SH-SY5Y (cell line): ENCODE data around the gene CRYGA.

Experiments
- GATA2 ChIP-seq: IDR thresholded peaks from 2 replicates; pipeline ENCODE4 v1.6.1; 2011; ENCODE audit warnings: mild to moderate bottlenecking, low read depth, low read length
- GATA3 ChIP-seq: IDR thresholded peaks from 2 replicates; pipeline ENCODE4 v1.6.1; 2011; ENCODE audit warnings: low read depth, mild to moderate bottlenecking, low read length, moderate library complexity

Gene CRYGA

DNA sequence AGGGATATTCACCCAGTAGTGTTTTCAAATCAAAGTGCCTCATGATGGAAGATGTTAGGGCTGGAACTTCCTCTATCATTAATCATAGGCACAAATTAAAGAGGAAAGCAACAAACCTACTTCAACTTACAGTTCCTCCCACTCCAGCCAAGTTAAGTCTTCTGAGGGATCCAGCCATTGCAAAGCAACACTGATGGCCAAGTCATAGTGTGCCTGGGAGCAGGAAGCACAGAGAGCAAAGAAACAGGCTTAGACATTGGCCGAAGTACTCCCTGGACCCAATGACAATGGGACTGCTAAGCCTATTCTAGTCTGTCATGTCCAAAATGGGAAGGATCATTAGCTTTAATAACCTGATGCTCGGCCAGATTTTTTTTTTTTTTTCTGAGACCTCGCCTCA is 19.4 kb upstream of the CRYGA start:
- TF ChIP-seq GATA2 (no peak), GATA3 (no peak)

DNA sequence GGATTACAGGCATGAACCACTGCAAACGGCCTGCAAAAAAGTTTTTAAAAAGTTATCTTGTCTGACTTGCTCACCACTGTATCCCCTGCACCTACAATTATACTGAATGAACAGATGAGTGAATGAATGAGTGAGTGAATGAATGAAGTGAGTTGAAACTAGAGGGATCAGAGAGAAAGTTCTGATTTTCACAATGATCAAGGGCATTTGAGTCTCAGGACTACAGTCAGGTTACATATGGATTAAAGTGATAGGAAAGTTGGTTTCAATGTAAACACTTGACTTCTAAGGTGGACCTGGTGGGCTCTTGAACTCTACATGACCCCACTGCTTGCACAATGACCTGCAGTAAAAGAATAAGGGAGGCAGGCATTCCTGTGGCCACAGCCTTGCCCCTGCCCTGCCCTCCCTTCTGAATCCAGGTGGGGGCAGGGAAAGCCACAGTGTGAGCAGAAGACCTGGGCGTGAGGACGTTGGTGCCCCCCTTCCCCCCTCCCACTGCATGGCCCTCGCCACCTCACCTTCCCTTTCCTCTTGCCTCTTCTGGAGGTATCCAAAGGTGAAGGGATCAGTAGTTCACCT is 15.7 kb upstream of the CRYGA start:
- TF ChIP-seq GATA2 = no peak
- TF ChIP-seq GATA3 = no peak

DNA sequence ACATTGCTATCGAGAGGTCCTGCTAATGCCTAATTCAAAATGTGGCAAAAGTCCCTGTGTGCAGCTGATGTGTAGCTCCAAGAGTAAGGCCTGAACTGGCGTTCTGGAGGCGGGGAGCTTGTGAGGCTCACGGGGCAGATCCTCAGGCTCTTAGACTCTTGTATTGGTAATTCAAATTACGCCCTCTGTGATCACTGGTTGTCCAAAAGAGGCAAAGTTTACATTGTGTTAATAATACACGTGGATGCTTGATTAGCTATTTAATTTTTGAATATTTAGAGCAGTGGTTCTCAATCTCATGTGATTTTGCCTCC is 12.4 kb upstream of the CRYGA start:
- no peak for TF ChIP-seq GATA2

DNA sequence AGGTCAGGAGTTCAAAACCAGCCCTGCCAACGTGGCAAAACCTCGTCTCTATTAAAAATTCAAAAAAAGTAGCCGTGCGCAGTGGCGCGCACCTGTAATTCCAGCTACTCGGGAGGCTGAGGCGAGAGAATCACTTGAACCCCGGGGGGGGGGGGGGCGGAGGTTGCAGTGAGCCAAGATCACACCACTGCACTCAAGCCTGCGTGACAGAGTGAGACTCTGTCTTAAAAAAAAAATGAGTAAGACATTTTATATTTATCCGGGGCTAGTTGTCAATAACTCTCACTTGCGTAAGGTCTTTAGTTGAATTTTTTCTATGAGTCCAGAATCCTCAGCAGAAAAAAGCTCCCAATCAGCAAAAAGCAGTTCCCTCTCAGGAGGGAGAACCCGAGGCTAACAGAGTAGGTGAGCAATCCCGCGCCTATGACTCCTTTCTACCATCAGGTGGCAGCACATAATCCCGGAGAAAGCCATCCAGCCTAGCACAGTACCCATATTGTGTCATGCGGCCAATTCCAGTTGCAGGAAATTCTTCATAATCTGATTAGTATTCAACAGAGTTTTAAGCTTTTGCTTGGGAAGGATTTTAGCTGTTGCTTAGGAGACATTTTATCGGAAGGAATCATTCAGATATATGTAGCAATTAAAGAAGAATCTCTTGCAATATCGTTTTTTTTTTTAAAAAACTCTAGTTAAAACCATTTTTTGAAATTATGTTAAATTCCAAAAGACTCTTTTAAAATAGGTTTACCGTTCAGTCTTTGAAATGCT is 11.9 kb upstream of the CRYGA start:
- no peak for TF ChIP-seq GATA2
- TF ChIP-seq GATA3 = no peak

DNA sequence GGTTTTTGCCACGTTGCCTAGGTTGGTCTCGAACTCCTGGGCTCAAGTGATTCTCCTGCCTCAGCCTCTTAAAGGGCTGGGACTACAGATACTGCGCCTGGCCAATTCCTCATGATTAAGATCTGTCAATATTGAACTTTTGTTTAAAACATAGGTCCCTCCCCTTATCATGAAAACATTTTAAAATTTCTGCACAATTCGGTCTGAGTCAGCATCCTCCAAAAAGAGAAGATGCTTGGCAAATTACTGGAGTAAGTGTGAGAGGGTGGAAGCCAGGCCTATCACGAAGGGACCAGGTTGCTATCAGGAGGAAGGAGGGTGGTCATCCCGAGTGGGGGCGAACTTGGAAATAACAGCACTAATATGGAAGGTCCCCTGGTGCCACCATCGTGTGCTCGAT is 10.8 kb upstream of the CRYGA start:
- no peak for TF ChIP-seq GATA2
- no peak for TF ChIP-seq GATA3

DNA sequence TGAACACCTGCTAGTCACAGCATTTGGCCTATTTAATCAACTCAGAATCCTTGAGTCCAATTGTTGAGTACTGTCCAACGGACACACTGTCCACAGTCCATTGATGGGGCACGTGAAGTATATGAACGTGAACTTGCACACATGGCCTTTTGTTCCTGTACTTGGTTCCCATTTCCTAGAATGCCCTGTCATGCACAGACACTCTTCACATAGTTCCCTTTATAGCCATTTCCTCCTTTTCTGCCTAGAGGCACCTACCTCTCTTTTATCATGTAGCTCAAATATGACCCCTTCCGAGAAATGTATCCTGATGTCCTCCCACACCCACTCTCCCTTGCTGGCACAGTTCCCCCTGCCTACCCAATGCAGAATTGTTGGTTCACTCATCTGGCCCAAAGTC is 8.7 kb upstream of the CRYGA start:
- TF ChIP-seq GATA3 (no peak), GATA2 (no peak)

DNA sequence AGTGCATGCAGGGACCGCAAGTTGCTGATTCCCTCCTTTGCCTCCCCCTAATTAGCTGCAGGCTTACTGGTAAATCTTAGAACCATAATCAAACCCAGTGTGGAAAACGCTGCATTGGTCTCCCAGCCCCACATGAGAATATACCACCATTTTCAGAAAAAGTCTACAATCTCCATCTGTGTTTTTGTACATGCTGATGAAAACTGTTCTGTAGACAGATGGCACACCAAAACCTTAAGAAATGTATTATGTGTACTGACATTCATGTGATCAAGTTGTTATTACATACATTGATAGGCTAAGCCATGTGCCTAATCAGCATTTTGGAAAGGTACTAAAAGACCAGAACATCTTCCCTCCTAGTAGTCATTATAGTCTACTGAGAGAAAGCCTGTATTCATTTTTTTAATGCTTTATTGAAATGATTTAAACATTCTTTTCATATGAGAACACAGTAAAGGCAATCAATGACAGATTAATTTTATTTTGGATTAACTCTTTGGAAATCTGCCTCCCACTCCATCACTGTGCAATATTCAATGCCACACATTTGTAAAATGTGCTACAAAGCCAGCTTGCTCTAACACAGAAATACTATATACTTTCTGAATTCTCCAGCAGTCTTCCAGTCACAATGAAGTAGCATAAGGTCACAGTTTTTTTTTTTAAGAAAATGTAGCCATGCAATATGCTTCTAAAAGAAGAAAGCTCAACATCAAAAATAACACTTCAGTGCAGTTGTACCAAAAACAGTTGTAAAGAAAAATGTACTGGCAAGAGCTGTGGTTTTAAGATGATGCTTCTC is 1.8 kb upstream of the CRYGA start:
- TF ChIP-seq GATA2 (no peak), GATA3 (no peak)

DNA sequence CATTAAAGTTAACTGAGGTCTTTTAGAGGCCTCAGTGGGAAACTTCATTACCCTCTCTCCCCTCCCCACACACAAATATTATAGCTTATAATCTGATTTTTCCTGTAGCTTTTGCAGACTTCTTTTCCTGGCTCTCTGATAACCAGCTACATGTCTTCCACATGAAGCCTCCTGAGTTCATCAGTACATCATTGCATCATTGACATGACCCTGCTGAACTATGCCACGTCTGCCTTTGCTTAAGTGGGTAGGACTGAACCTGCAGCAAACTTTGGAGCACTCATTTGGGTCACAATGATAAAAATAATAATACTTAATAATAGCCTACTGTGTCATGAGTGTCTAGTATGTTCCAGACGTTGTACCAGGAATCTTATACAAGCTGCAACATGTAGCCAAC is 7.0 kb downstream of the CRYGA start:
- TF ChIP-seq GATA2 (no peak), GATA3 (no peak)

DNA sequence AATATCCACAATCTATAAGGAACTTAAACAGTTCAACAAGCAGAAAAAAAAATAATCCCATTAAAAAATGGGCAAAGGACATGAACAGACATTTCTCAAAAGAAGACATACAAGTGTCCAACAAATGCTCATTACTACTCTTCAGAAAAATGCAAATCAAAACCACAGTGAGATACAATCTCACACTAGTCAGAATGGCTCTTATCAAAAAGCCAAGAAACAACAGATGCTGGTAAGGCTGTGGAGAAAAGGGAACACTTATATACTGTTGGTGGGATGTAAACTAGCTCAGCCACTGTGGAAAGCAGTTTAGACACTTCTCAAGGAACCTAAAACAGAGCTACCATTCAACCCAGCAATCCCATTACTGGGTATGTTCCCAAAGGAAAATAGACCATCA is 10.2 kb downstream of the CRYGA start:
- TF ChIP-seq GATA3 (no peak), GATA2 (no peak)

DNA sequence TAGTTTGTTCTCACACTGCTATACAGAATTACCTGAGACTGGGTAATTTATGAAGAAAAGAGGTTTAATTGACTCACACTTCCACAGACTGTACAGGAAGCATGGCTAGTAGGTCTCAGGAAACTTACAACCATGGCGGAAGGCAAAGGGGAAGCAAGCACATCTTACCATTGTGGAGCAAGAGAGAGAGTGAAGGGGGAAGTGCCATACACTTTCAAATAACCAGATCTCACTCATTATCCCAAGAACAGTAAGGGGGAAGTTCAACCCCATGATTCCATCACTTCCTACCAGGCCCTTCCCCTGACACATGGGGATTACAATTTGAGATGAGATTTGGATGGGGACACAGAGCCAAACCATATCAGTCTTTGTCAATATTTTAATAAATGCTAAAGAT is 12.4 kb downstream of the CRYGA start:
- TF ChIP-seq GATA2 (no peak), GATA3 (no peak)

DNA sequence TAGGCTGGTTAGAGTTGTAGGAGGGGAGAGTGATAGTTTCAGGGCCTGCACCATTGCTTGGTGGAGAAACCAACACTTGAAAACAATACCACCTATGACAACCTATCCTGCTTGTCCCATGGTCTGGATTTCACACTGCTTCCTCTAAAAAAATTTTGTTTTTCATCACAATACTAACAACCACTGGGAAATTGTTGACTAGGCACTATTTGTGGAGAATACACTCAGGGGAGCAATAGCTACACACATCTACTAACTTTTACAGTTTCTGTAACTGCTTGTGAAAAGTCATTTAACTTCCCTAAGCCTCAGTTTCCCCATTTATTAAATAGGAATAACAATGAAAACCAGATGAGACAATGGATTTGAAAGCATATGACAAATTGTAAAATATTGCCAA is 13.3 kb downstream of the CRYGA start:
- TF ChIP-seq GATA2 = no peak
- TF ChIP-seq GATA3 = no peak

DNA sequence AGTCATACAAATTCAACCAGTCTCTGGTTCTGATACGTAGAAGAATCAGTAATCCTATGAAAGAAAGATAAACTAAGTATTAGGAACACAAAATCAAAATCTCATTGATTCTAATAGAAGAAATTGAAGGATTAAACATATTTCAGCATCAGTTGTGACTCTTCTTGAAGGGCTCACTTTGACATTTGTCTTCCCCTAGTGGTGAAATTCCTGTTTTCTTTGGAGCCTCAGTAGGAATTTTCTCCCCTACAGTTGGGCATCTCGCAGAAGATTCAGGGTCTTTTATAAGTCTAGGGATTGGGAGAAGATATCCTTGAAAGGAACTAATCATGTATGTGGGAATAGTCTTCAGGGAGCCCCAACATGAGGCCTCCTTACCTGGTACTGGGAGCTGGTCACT is 14.6 kb downstream of the CRYGA start:
- TF ChIP-seq GATA3 = no peak
- TF ChIP-seq GATA2 = no peak

DNA sequence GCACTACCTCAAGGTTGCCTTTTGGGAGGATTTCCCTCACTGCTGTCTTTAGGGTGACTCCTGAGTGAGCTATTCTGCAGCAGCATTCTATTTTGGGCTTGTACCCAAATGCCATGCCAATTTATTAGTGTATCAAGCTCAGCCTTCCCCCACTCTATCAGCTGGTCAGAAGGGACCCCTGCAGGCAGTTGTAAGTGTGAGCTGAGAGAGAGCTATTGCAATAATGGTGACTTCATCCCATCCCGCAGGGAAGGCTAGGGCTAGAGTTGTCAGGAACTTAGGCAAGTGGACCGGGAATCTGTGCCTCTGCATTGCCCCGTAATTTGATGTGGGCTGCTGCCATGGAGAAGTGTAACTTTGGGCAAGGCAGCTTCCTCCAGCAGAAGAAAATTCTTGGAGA is 15.6 kb downstream of the CRYGA start:
- TF ChIP-seq GATA2 (no peak), GATA3 (no peak)

DNA sequence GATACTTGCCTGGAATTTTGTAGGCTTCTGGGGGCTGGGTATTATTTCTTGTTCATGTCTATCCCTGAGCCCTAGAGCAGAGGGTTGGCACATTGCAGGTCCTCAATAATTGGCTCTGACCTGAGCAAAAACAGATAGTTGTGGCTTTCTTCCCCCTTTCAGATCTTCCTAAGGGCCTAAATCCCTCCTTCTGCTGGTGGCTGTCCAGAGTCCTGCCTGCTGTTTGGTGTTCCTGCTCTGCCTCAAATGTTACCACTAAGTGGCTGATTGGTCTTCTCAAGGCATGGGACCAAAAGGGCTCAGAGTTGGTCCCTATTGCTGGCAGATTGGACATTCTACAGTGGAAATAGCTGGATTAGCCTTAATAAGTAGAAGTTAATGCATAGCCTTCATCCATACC is 16.4 kb downstream of the CRYGA start:
- no peak for TF ChIP-seq GATA3

DNA sequence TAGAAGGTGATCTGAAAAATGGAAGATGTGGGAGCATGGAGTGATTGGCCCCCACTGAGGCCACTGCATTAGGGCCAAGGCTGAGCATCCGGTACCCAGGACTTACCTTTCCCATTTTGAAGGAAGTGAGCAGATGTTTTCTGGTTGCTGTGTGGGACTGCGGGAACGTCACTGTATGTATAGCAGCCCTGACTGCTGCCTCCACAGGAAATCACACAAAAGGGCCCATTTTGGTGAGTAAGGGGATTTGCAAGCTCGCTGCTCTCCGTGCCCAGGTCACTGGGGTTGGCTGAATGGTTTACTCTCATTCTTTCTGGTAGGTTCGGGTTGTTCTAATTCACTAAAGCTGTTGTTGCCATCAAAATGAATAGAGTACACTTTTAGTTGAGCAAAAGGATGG is 17.4 kb downstream of the CRYGA start, which contains the start of gene CRYGB:
TSS of gene CRYGB (minus strand) at position 153 of the 400 bp plus-strand sequence. CDS start at position 115, 38 bp downstream.
- TF ChIP-seq GATA2 = no peak
- TF ChIP-seq GATA3 = no peak
